HL-60 (cell line): Measurements from ENCODE around the gene EVI5.

Experiments
- DNase-seq, 2 experiments: peaks; one replicate each; pipeline ENCODE4 v3.0.0-alpha.2; 2010 to 2020; ENCODE audit warnings: low read depth in 1 of 2, low spot score in 1 of 2
- H3K27ac ChIP-seq: fragments of 250-450 bp; sonication (Bioruptor Pico); replicated peaks from 2 replicates; pipeline ENCODE4 v1.5.1; 2020; ENCODE audit warnings: mild to moderate bottlenecking, moderate library complexity
- H3K27me3 ChIP-seq: fragments of 250-450 bp; sonication (Bioruptor Pico); 2 replicates; pipeline ENCODE4 v1.5.1; 2021; ENCODE audit warnings: mild to moderate bottlenecking, moderate library complexity; ENCODE audit not compliant: insufficient read depth, poor library complexity, severe bottlenecking
- H3K4me3 ChIP-seq: replicated peaks from 2 replicates; pipeline ENCODE4 v1.5.1; 2011; ENCODE audit warnings: mild to moderate bottlenecking, control low read depth, low read length; ENCODE audit not compliant: insufficient read depth
- CTCF ChIP-seq: IDR thresholded peaks from one replicate; pipeline ENCODE4 v1.5.1; 2011; ENCODE audit warnings: low read length, control low read depth, inconsistent platforms; ENCODE audit not compliant: insufficient read depth
- GABPA ChIP-seq: IDR thresholded peaks from 2 replicates; pipeline ENCODE4 v1.6.1; 2012; ENCODE audit warnings: low read depth
- POLR2AphosphoS5 ChIP-seq: IDR thresholded peaks from 2 replicates; pipeline ENCODE4 v1.6.1; 2012; ENCODE audit warnings: low read depth
- SPI1 ChIP-seq: IDR thresholded peaks from 2 replicates; pipeline ENCODE4 v1.6.1; 2012; ENCODE audit warnings: low read depth, mild to moderate bottlenecking, borderline replicate concordance
- TF ChIP-seq, protein P1 (sequence below): IDR thresholded peaks from 2 replicates; pipeline ENCODE4 v1.6.1; 2012; ENCODE audit warnings: low read depth; ENCODE audit not compliant: insufficient replicate concordance

The EVI5 gene

DNA sequence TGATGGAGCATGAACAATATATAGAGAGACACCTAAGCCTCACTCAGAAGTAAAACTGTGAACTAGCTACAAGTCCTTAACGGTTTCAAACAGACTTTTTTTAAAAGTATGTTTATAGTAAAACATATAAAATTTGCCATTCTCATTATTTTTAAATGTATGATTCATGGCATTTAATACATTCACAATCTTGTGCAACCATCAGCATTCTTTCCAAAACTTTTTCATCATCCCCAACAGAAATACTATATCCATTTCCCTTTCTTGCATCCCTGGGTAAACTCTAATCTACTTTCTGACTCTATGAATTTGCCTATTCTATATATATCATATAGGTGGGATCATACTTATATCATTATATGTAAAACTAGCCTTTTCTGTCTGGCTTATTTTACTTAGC is 25.5 kb downstream of the EVI5 start:
- Histone ChIP-seq H3K27me3 (no peaks in the 10 kb centered on the region), H3K4me3 (no peak overlapping the region), H3K27ac (no peak overlapping the region)
- DNase-seq: no peak
- TF ChIP-seq, protein P1, sequence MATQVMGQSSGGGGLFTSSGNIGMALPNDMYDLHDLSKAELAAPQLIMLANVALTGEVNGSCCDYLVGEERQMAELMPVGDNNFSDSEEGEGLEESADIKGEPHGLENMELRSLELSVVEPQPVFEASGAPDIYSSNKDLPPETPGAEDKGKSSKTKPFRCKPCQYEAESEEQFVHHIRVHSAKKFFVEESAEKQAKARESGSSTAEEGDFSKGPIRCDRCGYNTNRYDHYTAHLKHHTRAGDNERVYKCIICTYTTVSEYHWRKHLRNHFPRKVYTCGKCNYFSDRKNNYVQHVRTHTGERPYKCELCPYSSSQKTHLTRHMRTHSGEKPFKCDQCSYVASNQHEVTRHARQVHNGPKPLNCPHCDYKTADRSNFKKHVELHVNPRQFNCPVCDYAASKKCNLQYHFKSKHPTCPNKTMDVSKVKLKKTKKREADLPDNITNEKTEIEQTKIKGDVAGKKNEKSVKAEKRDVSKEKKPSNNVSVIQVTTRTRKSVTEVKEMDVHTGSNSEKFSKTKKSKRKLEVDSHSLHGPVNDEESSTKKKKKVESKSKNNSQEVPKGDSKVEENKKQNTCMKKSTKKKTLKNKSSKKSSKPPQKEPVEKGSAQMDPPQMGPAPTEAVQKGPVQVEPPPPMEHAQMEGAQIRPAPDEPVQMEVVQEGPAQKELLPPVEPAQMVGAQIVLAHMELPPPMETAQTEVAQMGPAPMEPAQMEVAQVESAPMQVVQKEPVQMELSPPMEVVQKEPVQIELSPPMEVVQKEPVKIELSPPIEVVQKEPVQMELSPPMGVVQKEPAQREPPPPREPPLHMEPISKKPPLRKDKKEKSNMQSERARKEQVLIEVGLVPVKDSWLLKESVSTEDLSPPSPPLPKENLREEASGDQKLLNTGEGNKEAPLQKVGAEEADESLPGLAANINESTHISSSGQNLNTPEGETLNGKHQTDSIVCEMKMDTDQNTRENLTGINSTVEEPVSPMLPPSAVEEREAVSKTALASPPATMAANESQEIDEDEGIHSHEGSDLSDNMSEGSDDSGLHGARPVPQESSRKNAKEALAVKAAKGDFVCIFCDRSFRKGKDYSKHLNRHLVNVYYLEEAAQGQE: no peak
- TF ChIP-seq GABPA (no peak), SPI1 (no peak)

DNA sequence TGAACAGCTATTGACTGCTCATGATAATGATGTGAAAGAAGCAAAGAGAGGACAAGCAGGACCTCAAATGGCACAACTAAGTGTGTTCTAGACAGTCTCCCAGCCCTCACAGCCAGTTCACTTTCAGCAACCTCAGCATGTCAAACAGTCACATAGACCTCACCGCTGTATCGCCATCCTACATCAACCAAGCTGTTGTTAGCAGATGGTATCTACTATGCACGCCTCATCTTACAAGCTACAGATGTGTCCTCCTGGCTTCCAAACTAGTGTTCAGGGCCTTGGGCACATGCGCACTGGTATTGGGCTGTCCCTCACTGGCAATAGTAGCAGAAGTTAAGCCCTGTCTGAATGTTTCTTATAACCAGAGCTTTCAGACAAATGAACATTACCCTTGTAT is 28.4 kb downstream of the EVI5 start:
- Histone ChIP-seq H3K27me3 (no peaks in the 10 kb centered on the region), H3K4me3 (no peak overlapping the region), H3K27ac (no peak overlapping the region)
- no peak for DNase-seq
- TF ChIP-seq GABPA (no peak), CTCF (no peak), POLR2AphosphoS5 (no peak), SPI1 (no peak)
- TF ChIP-seq, protein P1: no peak

- Histone ChIP-seq H3K27me3 (no peaks in the 10 kb centered on the region), H3K27ac (no peak overlapping the region), H3K4me3 (no peak overlapping the region)
- no peak for DNase-seq
- TF ChIP-seq CTCF (no peak), GABPA (no peak), SPI1 (no peak), POLR2AphosphoS5 (no peak)
- TF ChIP-seq, protein P1: no peak
These were observed 29.1 kb downstream of the EVI5 start for GRCh38 chr1:92755541-92756461.
